ENCODE measurements around the gene CORO2B. TPM values are rescaled to one million over a fixed set of nuclear protein-coding genes. Genes with fewer than 3 reads are reported as not detected.
A peak's percentile ranks its signal among the peaks of the same experiment; 100 is the strongest.

CORO2B gene
- total RNA-seq, 4 donors from 2014 or later, result 4.7 to 18.8 (median 13.7) TPM

DNA sequence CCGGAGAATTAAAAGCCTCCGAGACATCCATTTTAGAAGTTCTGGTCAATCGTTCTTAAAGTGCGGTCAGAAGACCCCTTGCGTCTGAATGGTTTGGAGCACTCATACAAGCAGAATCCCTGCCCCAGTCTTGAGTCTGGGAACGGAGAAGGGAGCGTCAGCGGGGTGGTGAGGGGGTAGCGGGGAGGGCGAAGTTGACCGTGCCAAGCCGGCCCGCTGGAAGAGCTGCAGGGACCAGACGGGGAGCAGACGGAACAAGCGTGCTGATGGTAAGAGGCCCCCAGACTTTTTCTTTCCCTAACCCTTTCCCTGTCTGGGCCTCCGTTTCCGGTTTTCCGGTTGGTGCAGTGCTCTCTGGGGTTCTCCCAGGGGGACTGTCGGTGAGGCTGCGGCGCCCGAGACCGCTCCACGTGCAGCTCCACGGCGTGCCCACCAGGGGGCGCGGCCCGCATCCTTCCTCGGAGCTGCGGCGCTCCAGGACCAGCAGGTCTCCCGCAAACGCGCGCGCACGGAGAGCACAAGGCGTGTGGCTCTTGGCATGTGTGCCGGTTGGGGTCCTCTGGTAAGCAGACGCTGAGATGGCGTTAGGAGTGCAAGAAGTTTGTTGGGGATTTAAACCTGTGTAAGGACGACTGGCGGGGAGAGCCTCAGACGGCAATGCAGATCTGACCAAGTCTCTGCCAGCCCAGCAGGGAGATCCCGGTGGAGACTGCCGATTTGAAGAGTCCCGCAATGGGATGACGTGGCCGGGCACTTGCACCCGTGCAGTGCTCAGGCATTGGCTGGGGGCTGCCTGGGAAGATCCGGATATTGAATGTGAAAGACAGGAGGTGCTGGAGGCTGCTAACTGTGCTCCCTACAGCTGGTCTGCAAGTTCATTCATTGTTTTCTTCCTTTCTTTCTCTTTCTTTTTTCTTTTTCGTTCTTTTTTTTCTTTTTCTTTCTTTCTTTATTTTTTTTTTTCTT, 19.2 kb upstream of the CORO2B start:
- peak; percentile 48 for DNase-seq (ENCODE audit: low spot score)
- TF ChIP-seq, protein P1, sequence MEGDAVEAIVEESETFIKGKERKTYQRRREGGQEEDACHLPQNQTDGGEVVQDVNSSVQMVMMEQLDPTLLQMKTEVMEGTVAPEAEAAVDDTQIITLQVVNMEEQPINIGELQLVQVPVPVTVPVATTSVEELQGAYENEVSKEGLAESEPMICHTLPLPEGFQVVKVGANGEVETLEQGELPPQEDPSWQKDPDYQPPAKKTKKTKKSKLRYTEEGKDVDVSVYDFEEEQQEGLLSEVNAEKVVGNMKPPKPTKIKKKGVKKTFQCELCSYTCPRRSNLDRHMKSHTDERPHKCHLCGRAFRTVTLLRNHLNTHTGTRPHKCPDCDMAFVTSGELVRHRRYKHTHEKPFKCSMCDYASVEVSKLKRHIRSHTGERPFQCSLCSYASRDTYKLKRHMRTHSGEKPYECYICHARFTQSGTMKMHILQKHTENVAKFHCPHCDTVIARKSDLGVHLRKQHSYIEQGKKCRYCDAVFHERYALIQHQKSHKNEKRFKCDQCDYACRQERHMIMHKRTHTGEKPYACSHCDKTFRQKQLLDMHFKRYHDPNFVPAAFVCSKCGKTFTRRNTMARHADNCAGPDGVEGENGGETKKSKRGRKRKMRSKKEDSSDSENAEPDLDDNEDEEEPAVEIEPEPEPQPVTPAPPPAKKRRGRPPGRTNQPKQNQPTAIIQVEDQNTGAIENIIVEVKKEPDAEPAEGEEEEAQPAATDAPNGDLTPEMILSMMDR (IDR thresholded peaks at IDR 0.05), result peak in 2 of 3 donors; percentile 79 to 95
- ATAC-seq (ENCODE audit: low FRiP score), result peak; percentile 92

DNA sequence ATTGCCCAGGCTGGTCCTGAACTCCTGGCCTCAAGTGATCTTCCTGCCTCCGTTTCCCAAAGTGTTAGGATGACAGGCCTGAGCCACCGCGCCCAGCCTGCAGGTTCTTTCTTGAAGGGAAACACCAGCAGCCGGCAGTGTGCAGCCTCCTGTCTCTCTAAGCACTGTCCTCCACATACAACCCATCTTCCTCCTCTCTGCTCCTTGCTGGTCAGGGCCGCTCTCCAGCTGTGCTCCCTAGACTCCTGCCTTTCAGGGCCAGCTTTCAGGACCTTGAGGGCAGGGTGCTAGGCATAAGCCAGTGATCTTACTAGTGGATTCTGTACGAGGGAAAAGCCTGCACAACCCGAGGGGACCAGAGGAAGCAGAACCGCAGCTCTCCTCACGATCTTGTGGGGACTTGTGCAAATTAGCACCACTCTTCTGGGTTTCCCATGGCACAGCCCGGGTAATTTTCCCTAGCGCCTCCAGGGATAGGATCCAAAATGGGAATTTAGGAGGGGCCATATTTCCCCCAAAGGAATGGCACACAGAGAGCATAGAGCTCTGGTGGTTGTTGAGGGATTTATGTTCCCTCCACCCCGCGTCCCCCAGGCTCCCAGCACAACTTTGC, 18.2 kb upstream of the CORO2B start:
- peak; percentile 6 for DNase-seq (ENCODE audit: low spot score)
- TF ChIP-seq, protein P1 (IDR thresholded peaks at IDR 0.05), result no peak
- no peak for ATAC-seq (ENCODE audit: low FRiP score)

DNA sequence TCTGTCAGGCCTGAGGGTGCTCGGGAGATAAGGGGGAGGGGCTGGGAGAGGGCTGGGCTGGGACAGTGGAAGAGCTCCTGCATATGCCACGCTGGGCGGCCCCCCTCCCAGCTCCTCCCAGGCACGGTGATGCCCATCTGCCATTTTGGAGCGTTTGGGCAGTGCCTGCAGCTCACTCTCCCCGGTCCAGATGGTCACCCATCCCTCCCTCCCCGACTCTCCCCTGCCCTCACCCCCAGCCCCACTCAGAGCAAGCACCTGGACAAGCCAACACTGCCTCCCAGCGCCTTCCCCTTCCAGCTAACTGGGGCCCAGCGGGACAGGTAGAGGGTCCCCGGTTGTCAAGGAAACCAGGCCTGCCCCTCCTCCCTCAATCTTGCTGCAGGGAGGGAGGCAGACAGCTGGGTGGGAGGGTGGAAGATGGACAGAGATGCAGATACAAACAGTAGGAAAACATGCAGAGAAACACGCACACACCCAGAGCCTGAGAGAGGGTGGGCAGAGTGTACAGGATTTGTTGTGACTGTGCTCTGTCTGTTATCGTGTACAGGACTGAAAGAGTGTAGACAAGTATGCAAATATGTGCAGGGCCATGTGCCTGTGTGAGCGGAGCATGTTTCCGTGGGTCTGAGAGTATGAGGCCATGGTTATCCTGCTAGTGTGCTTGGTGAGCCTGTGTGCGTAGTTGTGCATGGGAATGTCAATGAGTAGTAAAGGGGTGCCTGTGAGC, 17.5 kb upstream of the CORO2B start:
- ATAC-seq (ENCODE audit: low FRiP score), result no peak
- TF ChIP-seq, protein P1 (IDR thresholded peaks at IDR 0.05), result no peak
- DNase-seq (ENCODE audit: low spot score), result peak; percentile 7

DNA sequence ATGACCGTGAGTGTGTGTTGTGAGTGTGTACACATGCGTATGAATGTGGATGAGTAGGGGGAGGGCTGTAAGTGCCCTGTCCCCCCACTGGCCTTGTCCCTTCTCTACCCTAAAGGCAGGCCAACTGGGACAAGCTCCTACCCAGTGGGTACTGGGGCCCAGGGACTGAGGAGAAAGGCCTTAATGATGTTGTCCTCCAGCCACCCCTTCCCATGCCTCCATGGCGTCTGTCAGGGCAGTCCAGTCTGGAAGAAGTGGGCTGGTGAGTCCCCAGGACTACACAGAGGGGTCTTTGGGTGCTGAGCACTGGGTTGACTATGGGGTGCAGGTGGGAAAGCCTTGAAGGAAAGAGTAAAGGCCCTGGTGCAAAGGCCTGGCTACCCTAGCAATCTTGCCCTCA, 16.9 kb upstream of the CORO2B start:
- peak; percentile 7 for DNase-seq (ENCODE audit: low spot score)
- TF ChIP-seq, protein P1 (IDR thresholded peaks at IDR 0.05), result no peak

DNA sequence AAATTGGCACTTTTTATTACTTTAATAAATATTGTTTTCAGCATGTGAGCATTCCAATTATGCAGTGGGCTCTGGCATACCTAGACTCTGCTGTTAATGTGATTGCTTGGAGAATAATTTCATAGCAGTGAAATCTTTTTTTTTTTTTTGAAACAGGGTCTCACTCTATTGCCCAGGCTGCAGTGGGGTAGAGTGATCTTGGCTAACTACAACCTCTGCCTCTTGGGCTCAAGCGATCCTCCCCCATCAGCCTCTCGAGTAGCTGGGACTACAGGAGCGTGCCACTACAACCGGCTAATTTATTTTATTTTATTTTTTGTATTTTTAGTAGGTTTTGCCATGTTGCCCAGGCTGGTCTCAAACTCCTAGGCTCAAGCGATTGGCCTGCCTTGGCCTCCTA, 14.6 kb upstream of the CORO2B start:
- DNase-seq (ENCODE audit: low spot score) (no peak), ATAC-seq (ENCODE audit: low FRiP score) (no peak)
- TF ChIP-seq, protein P1 (IDR thresholded peaks at IDR 0.05), result no peak

More for the DNA sequence above, 16.9 kb upstream of the CORO2B start:
- no peak for ATAC-seq (ENCODE audit: low FRiP score)

DNA sequence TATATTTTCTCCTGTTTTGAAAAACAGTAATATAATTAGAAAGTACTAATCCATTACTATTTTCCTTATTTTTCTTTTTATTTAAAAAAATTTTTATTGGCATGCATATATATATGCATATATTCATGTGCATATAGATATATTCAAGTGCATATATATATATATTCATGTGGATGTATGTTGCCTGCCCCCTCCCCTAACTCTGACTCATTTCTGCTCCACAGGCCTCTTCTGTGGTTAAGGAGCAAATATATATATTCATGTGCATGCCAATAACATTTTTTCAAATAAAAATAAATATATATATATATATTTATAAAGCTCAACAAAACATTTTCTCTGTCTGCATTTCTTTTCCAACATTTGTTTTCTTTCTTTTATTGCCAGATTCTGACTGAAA, 13.6 kb upstream of the CORO2B start:
- no peak for ATAC-seq (ENCODE audit: low FRiP score)
- TF ChIP-seq, protein P1 (IDR thresholded peaks at IDR 0.05), result no peak
- no peak for DNase-seq (ENCODE audit: low spot score)
